RCC 7860 (cell line): ENCODE data around the gene MYO1D.

ENCODE experiments used
- DNase-seq: peaks from one replicate; pipeline ENCODE4 v3.0.0-alpha.2; 2015; ENCODE audit warnings: low spot score
- FAIRE-seq: peaks from 2 replicates; lab custom pipeline; 2012; peaks lifted over from hg19 to GRCh38; lab: Jason Lieb, UNC

The MYO1D gene

GRCh38 chr17:32444301-32445073, 432.4 kb downstream of the MYO1D start, which contains the start of gene PSMD11:
TSS of gene PSMD11 (plus strand) at chr17:32444510. CDS start at chr17:32444524, 14 bp downstream.
- peak; percentile 89 for DNase-seq
- FAIRE-seq: peak; percentile 57

GRCh38 chr17:32443827-32444300, 433.1 kb downstream of the MYO1D start:
- no peak for FAIRE-seq

More at GRCh38 chr17:32443827-32444300, 433.1 kb downstream of the MYO1D start:
- no peak for DNase-seq
